ENCODE results near the gene COL4A6. TPM values are rescaled to one million over a fixed set of nuclear protein-coding genes. Genes with fewer than 3 reads are reported as not detected.

COL4A6 gene
- total and polyA plus RNA-seq, 9 donors: 3.3 to 32.1 (median 11.7) TPM

- no peaks in the 10 kb centered on the region for H3K9me3 ChIP-seq
- no peak overlapping the region for H3K4me3 ChIP-seq
- TF ChIP-seq POLR2A (IDR thresholded peaks at IDR 0.05) (no peak), CTCF (IDR thresholded peaks at IDR 0.05) (no peak), EP300 (IDR thresholded peaks at IDR 0.05) (no peak)
- no peak overlapping the region for H3K27ac ChIP-seq
- WGBS, 3 donors: 63 to 77% (median 75%) methylated on average over 4 of the region's 4 CpGs
- H3K27me3 ChIP-seq: no peaks in the 10 kb centered on the region
- no peaks in the 10 kb centered on the region for H3K4me1 ChIP-seq (ENCODE audit: insufficient read depth)
- no peaks in the 10 kb centered on the region for H3K36me3 ChIP-seq
- intact Hi-C loops (cut with DNase I): no loop called here
- no peak for DNase-seq
Observed at GRCh38 chrX:108127152-108127551, 311.1 kb downstream of the COL4A6 start.

- no peaks in the 10 kb centered on the region for H3K4me1 ChIP-seq (ENCODE audit: insufficient read depth)
- DNase-seq: no peak
- H3K27me3 ChIP-seq: no peaks in the 10 kb centered on the region
- no peaks in the 10 kb centered on the region for H3K36me3 ChIP-seq
- intact Hi-C loops (cut with DNase I): no loop called here
- H3K9me3 ChIP-seq: no peaks in the 10 kb centered on the region
- no peak overlapping the region for H3K4me3 ChIP-seq
- H3K27ac ChIP-seq: no peak overlapping the region
- 68 to 74% (median 70%) methylated on average over 2 of the region's 2 CpGs for WGBS, 3 donors
- TF ChIP-seq EP300 (IDR thresholded peaks at IDR 0.05) (no peak), POLR2A (IDR thresholded peaks at IDR 0.05) (no peak), CTCF (IDR thresholded peaks at IDR 0.05) (no peak)
Observed at GRCh38 chrX:108126661-108127060, 311.6 kb downstream of the COL4A6 start.

- Histone ChIP-seq H3K9me3 (no peaks in the 10 kb centered on the region), H3K4me1 (ENCODE audit: insufficient read depth) (no peaks in the 10 kb centered on the region), H3K36me3 (no peaks in the 10 kb centered on the region), H3K4me3 (no peak overlapping the region), H3K27ac (no peak overlapping the region), H3K27me3 (no peaks in the 10 kb centered on the region)
- WGBS, 3 donors: 72 to 76% (median 75%) methylated on average over 3 of the region's 3 CpGs
- intact Hi-C loops (cut with DNase I): no loop called here
- no peak for DNase-seq
- TF ChIP-seq EP300 (IDR thresholded peaks at IDR 0.05): no peak
- no peak for TF ChIP-seq CTCF (IDR thresholded peaks at IDR 0.05)
- no peak for TF ChIP-seq POLR2A (IDR thresholded peaks at IDR 0.05)
Observed at GRCh38 chrX:108123591-108124366, 314.4 kb downstream of the COL4A6 start.

GRCh38 chrX:108122748-108123147 is 315.5 kb downstream of the COL4A6 start:
- no peaks in the 10 kb centered on the region for H3K9me3 ChIP-seq
- no peak for TF ChIP-seq EP300 (IDR thresholded peaks at IDR 0.05)
- TF ChIP-seq POLR2A (IDR thresholded peaks at IDR 0.05): no peak
- TF ChIP-seq CTCF (IDR thresholded peaks at IDR 0.05): no peak
- intact Hi-C loops (cut with DNase I): no loop called here
- WGBS, 3 donors: 80 to 91% (median 82%) methylated on average over 2 of the region's 2 CpGs
- no peak overlapping the region for H3K27ac ChIP-seq
- no peak for DNase-seq
- H3K27me3 ChIP-seq: no peaks in the 10 kb centered on the region
- H3K4me3 ChIP-seq: no peak overlapping the region
- no peaks in the 10 kb centered on the region for H3K4me1 ChIP-seq (ENCODE audit: insufficient read depth)
- H3K36me3 ChIP-seq: no peaks in the 10 kb centered on the region
